PFSK-1 (cell line): ENCODE results near the gene KRTAP19-2.

Experiments
- POLR2AphosphoS5 ChIP-seq: IDR thresholded peaks from 2 replicates; pipeline ENCODE4 v1.6.1; 2012; ENCODE audit warnings: low read depth, mild to moderate bottlenecking, control low read depth, low read length, moderate library complexity
- TF ChIP-seq, protein P1 (sequence below), 2 experiments: IDR thresholded peaks; 2 replicates each; pipeline versions ENCODE4 v1.6.1 to v1.8.0; 2011 to 2012; ENCODE audit warnings: low read depth in 2 of 2, low read length in 2 of 2, control low read depth in 1 of 2, inconsistent platforms in 1 of 2, mild to moderate bottlenecking in 1 of 2, moderate library complexity in 1 of 2; ENCODE audit not compliant: insufficient read depth in 1 of 2

DNA sequence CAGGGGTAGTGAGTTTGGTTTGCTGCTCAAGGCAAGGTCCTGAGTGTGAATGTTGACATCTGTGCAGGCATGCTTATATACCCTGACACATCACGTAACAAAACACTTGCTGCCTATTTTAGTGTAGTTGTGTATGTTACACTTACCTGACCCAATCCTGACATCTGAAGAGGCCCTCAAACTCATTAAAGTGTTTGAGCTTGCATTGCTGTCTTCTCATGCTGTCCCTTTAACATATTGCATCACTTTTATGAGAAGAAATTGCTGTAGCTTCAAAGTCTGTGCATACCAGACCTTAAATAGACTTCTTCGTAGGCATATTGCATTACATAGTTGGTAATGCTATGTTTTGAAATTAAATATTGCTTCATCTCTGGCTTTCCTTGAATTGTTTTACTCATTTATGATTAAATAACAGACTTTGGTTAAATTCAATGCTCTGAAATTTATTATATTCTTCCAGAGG is 4.8 kb upstream of the KRTAP19-2 start, which contains the start of gene KRTAP19-3:
- TF ChIP-seq, protein P1, sequence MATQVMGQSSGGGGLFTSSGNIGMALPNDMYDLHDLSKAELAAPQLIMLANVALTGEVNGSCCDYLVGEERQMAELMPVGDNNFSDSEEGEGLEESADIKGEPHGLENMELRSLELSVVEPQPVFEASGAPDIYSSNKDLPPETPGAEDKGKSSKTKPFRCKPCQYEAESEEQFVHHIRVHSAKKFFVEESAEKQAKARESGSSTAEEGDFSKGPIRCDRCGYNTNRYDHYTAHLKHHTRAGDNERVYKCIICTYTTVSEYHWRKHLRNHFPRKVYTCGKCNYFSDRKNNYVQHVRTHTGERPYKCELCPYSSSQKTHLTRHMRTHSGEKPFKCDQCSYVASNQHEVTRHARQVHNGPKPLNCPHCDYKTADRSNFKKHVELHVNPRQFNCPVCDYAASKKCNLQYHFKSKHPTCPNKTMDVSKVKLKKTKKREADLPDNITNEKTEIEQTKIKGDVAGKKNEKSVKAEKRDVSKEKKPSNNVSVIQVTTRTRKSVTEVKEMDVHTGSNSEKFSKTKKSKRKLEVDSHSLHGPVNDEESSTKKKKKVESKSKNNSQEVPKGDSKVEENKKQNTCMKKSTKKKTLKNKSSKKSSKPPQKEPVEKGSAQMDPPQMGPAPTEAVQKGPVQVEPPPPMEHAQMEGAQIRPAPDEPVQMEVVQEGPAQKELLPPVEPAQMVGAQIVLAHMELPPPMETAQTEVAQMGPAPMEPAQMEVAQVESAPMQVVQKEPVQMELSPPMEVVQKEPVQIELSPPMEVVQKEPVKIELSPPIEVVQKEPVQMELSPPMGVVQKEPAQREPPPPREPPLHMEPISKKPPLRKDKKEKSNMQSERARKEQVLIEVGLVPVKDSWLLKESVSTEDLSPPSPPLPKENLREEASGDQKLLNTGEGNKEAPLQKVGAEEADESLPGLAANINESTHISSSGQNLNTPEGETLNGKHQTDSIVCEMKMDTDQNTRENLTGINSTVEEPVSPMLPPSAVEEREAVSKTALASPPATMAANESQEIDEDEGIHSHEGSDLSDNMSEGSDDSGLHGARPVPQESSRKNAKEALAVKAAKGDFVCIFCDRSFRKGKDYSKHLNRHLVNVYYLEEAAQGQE (IDR thresholded peaks at IDR 0.05; ENCODE audit: insufficient read depth in 1 of 2, low read depth in 2 of 2, low read length in 2 of 2): no peak
- TF ChIP-seq POLR2AphosphoS5: no peak
